Measurements from ENCODE around the gene GTF2B.

- TF ChIP-seq, protein P1, sequence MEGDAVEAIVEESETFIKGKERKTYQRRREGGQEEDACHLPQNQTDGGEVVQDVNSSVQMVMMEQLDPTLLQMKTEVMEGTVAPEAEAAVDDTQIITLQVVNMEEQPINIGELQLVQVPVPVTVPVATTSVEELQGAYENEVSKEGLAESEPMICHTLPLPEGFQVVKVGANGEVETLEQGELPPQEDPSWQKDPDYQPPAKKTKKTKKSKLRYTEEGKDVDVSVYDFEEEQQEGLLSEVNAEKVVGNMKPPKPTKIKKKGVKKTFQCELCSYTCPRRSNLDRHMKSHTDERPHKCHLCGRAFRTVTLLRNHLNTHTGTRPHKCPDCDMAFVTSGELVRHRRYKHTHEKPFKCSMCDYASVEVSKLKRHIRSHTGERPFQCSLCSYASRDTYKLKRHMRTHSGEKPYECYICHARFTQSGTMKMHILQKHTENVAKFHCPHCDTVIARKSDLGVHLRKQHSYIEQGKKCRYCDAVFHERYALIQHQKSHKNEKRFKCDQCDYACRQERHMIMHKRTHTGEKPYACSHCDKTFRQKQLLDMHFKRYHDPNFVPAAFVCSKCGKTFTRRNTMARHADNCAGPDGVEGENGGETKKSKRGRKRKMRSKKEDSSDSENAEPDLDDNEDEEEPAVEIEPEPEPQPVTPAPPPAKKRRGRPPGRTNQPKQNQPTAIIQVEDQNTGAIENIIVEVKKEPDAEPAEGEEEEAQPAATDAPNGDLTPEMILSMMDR (IDR thresholded peaks at IDR 0.05): no peak
- no peak for TF ChIP-seq EZH2 (IDR thresholded peaks at IDR 0.05)
These were observed 17.5 kb downstream of the GTF2B start for GRCh38 chr1:88873737-88874349.

Data from neural progenitor cell (in vitro differentiated cells).